Measurements from ENCODE around the gene CABYR.
"Not testable (repeated sequence)": the region's sequence is repeated elsewhere in the genome, so short reads cannot be mapped to it uniquely, and the experiment has no call there.

CABYR gene

GRCh38 chr18:24130494-24130893 lies 8.4 kb upstream of the CABYR start:
- DNase-seq (ENCODE audit: low spot score): no peak

- no peak for DNase-seq (ENCODE audit: low spot score)
Observed at GRCh38 chr18:24136967-24137373, 1.9 kb upstream of the CABYR start.

GRCh38 chr18:24138409-24138788 lies 463 bp upstream of the CABYR start:
- DNase-seq (ENCODE audit: low spot score): peak; percentile 16

- no peak for DNase-seq (ENCODE audit: low spot score)
Observed at GRCh38 chr18:24140697-24141096, 1.8 kb downstream of the CABYR start.

GRCh38 chr18:24142376-24142775 lies 3.5 kb downstream of the CABYR start:
- DNase-seq (ENCODE audit: low spot score): no peak

GRCh38 chr18:24149591-24149990 lies 10.7 kb downstream of the CABYR start:
- DNase-seq (ENCODE audit: low spot score): not testable (repeated sequence)

- no peak for DNase-seq (ENCODE audit: low spot score)
Observed at GRCh38 chr18:24153397-24153796, 14.5 kb downstream of the CABYR start.

GRCh38 chr18:24157855-24158254 lies 19.0 kb downstream of the CABYR start:
- DNase-seq (ENCODE audit: low spot score): no peak

- no peak for DNase-seq (ENCODE audit: low spot score)
Observed at GRCh38 chr18:24160086-24160485, 21.2 kb downstream of the CABYR start.

- no peak for DNase-seq (ENCODE audit: low spot score)
Observed at GRCh38 chr18:24161304-24161703, 22.4 kb downstream of the CABYR start.

GRCh38 chr18:24168496-24168895 lies 29.6 kb downstream of the CABYR start:
- DNase-seq (ENCODE audit: low spot score): no peak

GRCh38 chr18:24170360-24170759 lies 31.5 kb downstream of the CABYR start:
- no peak for DNase-seq (ENCODE audit: low spot score)

- DNase-seq (ENCODE audit: low spot score): no peak
Observed at GRCh38 chr18:24173997-24174396, 35.1 kb downstream of the CABYR start.

GRCh38 chr18:24176727-24177416 lies 38.0 kb downstream of the CABYR start:
- peak; percentile 77 for DNase-seq (ENCODE audit: low spot score)

- no peak for DNase-seq (ENCODE audit: low spot score)
Observed at GRCh38 chr18:24177499-24178133, 38.8 kb downstream of the CABYR start.

- no peak for DNase-seq (ENCODE audit: low spot score)
Observed at GRCh38 chr18:24180048-24180447, 41.2 kb downstream of the CABYR start.

GRCh38 chr18:24181806-24182205 lies 42.9 kb downstream of the CABYR start:
- peak; percentile 41 for DNase-seq (ENCODE audit: low spot score)

GRCh38 chr18:24185805-24186204 lies 46.9 kb downstream of the CABYR start:
- DNase-seq (ENCODE audit: low spot score): no peak

- no peak for DNase-seq (ENCODE audit: low spot score)
Observed at GRCh38 chr18:24187049-24187448, 48.2 kb downstream of the CABYR start.

- no peak for DNase-seq (ENCODE audit: low spot score)
Observed at GRCh38 chr18:24187689-24188088, 48.8 kb downstream of the CABYR start.

GRCh38 chr18:24188120-24188519 lies 49.3 kb downstream of the CABYR start:
- no peak for DNase-seq (ENCODE audit: low spot score)

GRCh38 chr18:24189007-24189528 lies 50.2 kb downstream of the CABYR start:
- DNase-seq (ENCODE audit: low spot score): peak; percentile 24

GRCh38 chr18:24189664-24190346 lies 50.9 kb downstream of the CABYR start:
- no peak for DNase-seq (ENCODE audit: low spot score)
